ENCODE measurements around the gene PKNOX2.

The PKNOX2 gene

GRCh38 chr11:125344846-125345420 lies 180.4 kb downstream of the PKNOX2 start:
- no peak for DNase-seq

- peak; percentile 28 for DNase-seq
Measured at GRCh38 chr11:125345421-125346178, 181.0 kb downstream of the PKNOX2 start.

- DNase-seq: no peak
Measured at GRCh38 chr11:125346179-125346530, 181.6 kb downstream of the PKNOX2 start.

- DNase-seq: no peak
Measured at GRCh38 chr11:125346565-125347260, 182.2 kb downstream of the PKNOX2 start.

GRCh38 chr11:125347261-125347585 lies 182.7 kb downstream of the PKNOX2 start:
- no peak for DNase-seq

GRCh38 chr11:125348141-125348651 lies 183.6 kb downstream of the PKNOX2 start:
- no peak for DNase-seq

- peak; percentile 45 for DNase-seq
Measured at GRCh38 chr11:125348674-125349309, 184.2 kb downstream of the PKNOX2 start.

- DNase-seq: no peak
Measured at GRCh38 chr11:125350206-125351032, 185.9 kb downstream of the PKNOX2 start.

- DNase-seq: no peak
Measured at GRCh38 chr11:125351033-125351867, 186.7 kb downstream of the PKNOX2 start.

- no peak for DNase-seq
Measured at GRCh38 chr11:125351868-125352250, 187.3 kb downstream of the PKNOX2 start.

GRCh38 chr11:125356797-125357196 lies 192.2 kb downstream of the PKNOX2 start:
- no peak for DNase-seq

- no peak for DNase-seq
Measured at GRCh38 chr11:125357551-125357950, 193.0 kb downstream of the PKNOX2 start.

- DNase-seq: no peak
Measured at GRCh38 chr11:125358254-125358840, 193.8 kb downstream of the PKNOX2 start.

- no peak for DNase-seq
Measured at GRCh38 chr11:125359130-125359529, 194.6 kb downstream of the PKNOX2 start.

GRCh38 chr11:125360066-125360465 lies 195.5 kb downstream of the PKNOX2 start:
- no peak for DNase-seq

GRCh38 chr11:125364121-125364826 lies 199.7 kb downstream of the PKNOX2 start:
- DNase-seq: no peak

- no peak for DNase-seq
Measured at GRCh38 chr11:125365196-125365931, 200.8 kb downstream of the PKNOX2 start.

GRCh38 chr11:125367710-125368109 lies 203.2 kb downstream of the PKNOX2 start:
- no peak for DNase-seq

GRCh38 chr11:125368757-125369156 lies 204.2 kb downstream of the PKNOX2 start:
- DNase-seq: no peak

- no peak for DNase-seq
Measured at GRCh38 chr11:125369808-125370207, 205.3 kb downstream of the PKNOX2 start.
